Measurements from ENCODE around the gene PRDM16.

The PRDM16 gene

GRCh38 chr1:3351449-3352298, 282.7 kb downstream of the PRDM16 start:
- DNase-seq, result no peak

GRCh38 chr1:3352299-3352951, 283.4 kb downstream of the PRDM16 start:
- no peak for DNase-seq

- no peak for DNase-seq
These were observed 283.9 kb downstream of the PRDM16 start for GRCh38 chr1:3352952-3353331.

GRCh38 chr1:3353876-3354275, 284.9 kb downstream of the PRDM16 start:
- DNase-seq, result no peak

- no peak for DNase-seq
These were observed 286.1 kb downstream of the PRDM16 start for GRCh38 chr1:3355089-3355488.

- DNase-seq, result no peak
These were observed 287.2 kb downstream of the PRDM16 start for GRCh38 chr1:3355894-3356826.

- no peak for DNase-seq
These were observed 287.9 kb downstream of the PRDM16 start for GRCh38 chr1:3356827-3357460.

- no peak for DNase-seq
These were observed 288.7 kb downstream of the PRDM16 start for GRCh38 chr1:3357526-3358297.

GRCh38 chr1:3359351-3359750, 290.3 kb downstream of the PRDM16 start:
- no peak for DNase-seq

- DNase-seq, result no peak
These were observed 290.9 kb downstream of the PRDM16 start for GRCh38 chr1:3359756-3360440.

- DNase-seq, result no peak
These were observed 291.7 kb downstream of the PRDM16 start for GRCh38 chr1:3360646-3361257.

GRCh38 chr1:3363023-3363422, 294.0 kb downstream of the PRDM16 start:
- no peak for DNase-seq

- no peak for DNase-seq
These were observed 294.8 kb downstream of the PRDM16 start for GRCh38 chr1:3363756-3364155.

GRCh38 chr1:3364551-3364950, 295.5 kb downstream of the PRDM16 start:
- no peak for DNase-seq

- DNase-seq, result no peak
These were observed 296.0 kb downstream of the PRDM16 start for GRCh38 chr1:3364983-3365382.

GRCh38 chr1:3365523-3366125, 296.6 kb downstream of the PRDM16 start:
- DNase-seq, result no peak

GRCh38 chr1:3366126-3367051, 297.4 kb downstream of the PRDM16 start:
- DNase-seq, result no peak

GRCh38 chr1:3367376-3367775, 298.4 kb downstream of the PRDM16 start:
- DNase-seq, result no peak

- no peak for DNase-seq
These were observed 299.1 kb downstream of the PRDM16 start for GRCh38 chr1:3368059-3368458.

All from OCI-M1 (cell line).